Upper lobe of left lung (tissue), 4 donors: ENCODE data around the gene LRBA.

Experiments
- CTCF ChIP-seq, 6 experiments: fragments of 450-650 bp in 4 of 6; fragments of 200-600 bp in 2 of 6; sonication (generic) in 2 of 6; IDR thresholded peaks; one replicate each; pipeline ENCODE4 v1.5.1; 2016 to 2019; ENCODE audit warnings: antibody characterized with exemption in 6 of 6
- POLR2A ChIP-seq, 4 donors: fragments of 450-650 bp; IDR thresholded peaks; one replicate each; pipeline ENCODE4 v1.5.1; 2016 to 2017; ENCODE audit warnings: antibody characterized with exemption in 4 of 4, mild to moderate bottlenecking in 2 of 4
- POLR2AphosphoS5 ChIP-seq, 2 donors: sonication (generic); formaldehyde crosslinking; IDR thresholded peaks; one replicate each; pipeline ENCODE4 v1.5.1; 2017; ENCODE audit warnings: antibody characterized with exemption in 2 of 2

GRCh38 chr4:150743564-150744342 lies 271.3 kb downstream of the LRBA start:
- TF ChIP-seq CTCF (IDR thresholded peaks at IDR 0.05) (no peak), POLR2A (IDR thresholded peaks at IDR 0.05) (no peak), POLR2AphosphoS5 (IDR thresholded peaks at IDR 0.05) (no peak)
